HG03469 (cell line): Measurements from ENCODE around the gene PPFIBP2.

Source experiments
- ATAC-seq: cut with Tn5 transposase; IDR thresholded peaks from one replicate; pipeline ENCODE4 v1.9.1; 2021; ENCODE audit warnings: mild to moderate bottlenecking, moderate library complexity, moderate number of reproducible peaks; ENCODE audit not compliant: unreplicated experiment

The PPFIBP2 gene

GRCh38 chr11:7548659-7549274, 35.0 kb downstream of the PPFIBP2 start:
- ATAC-seq, result peak; percentile 96

GRCh38 chr11:7549681-7550080, 35.9 kb downstream of the PPFIBP2 start:
- ATAC-seq, result no peak

- ATAC-seq, result no peak
Measured at GRCh38 chr11:7551571-7551970, 37.8 kb downstream of the PPFIBP2 start.

- ATAC-seq, result no peak
Measured at GRCh38 chr11:7552666-7553065, 38.9 kb downstream of the PPFIBP2 start.

GRCh38 chr11:7555052-7555699, 41.4 kb downstream of the PPFIBP2 start:
- no peak for ATAC-seq

- no peak for ATAC-seq
Measured at GRCh38 chr11:7558046-7558445, 44.2 kb downstream of the PPFIBP2 start.

GRCh38 chr11:7559398-7560283, 45.8 kb downstream of the PPFIBP2 start:
- ATAC-seq, result no peak

GRCh38 chr11:7561562-7561961, 47.8 kb downstream of the PPFIBP2 start:
- ATAC-seq, result no peak

GRCh38 chr11:7563281-7563680, 49.5 kb downstream of the PPFIBP2 start:
- no peak for ATAC-seq

- ATAC-seq, result no peak
Measured at GRCh38 chr11:7564803-7565202, 51.0 kb downstream of the PPFIBP2 start.

GRCh38 chr11:7567311-7567710, 53.5 kb downstream of the PPFIBP2 start:
- no peak for ATAC-seq

- ATAC-seq, result no peak
Measured at GRCh38 chr11:7569044-7569443, 55.2 kb downstream of the PPFIBP2 start.

GRCh38 chr11:7570241-7570640, 56.4 kb downstream of the PPFIBP2 start:
- no peak for ATAC-seq

GRCh38 chr11:7570938-7571521, 57.2 kb downstream of the PPFIBP2 start:
- no peak for ATAC-seq

- ATAC-seq, result no peak
Measured at GRCh38 chr11:7571640-7572000, 57.8 kb downstream of the PPFIBP2 start.

- ATAC-seq, result no peak
Measured at GRCh38 chr11:7572001-7572712, 58.4 kb downstream of the PPFIBP2 start.

- ATAC-seq, result no peak
Measured at GRCh38 chr11:7573193-7573557, 59.4 kb downstream of the PPFIBP2 start.

GRCh38 chr11:7573558-7574296, 59.9 kb downstream of the PPFIBP2 start:
- ATAC-seq, result no peak

- no peak for ATAC-seq
Measured at GRCh38 chr11:7574491-7575130, 60.8 kb downstream of the PPFIBP2 start.
